OCI-LY7 (cell line): Measurements from ENCODE around the gene MOB1B. TPM values are rescaled to one million over a fixed set of nuclear protein-coding genes. Genes with fewer than 3 reads are reported as not detected.

ENCODE experiments used
- BruUV-seq: library from RNA; stranded (reverse); fragments of 400-500 nt; replicated peaks from 2 replicates; lab custom pipeline; 2021; lab: Mats Ljungman, UMichigan
- CTCF ChIA-PET: fragments of 300-600 bp; sonication (Branson Sonifier 250); formaldehyde crosslinking; loops from one replicate; lab custom pipeline; 2022; ENCODE audit warnings: antibody characterized with exemption; ENCODE audit not compliant: unreplicated experiment; lab: Charles Lee
- POLR2A ChIA-PET: fragments of 300-600 bp; sonication (Branson Sonifier 250); formaldehyde crosslinking; loops from one replicate; lab custom pipeline; 2022; ENCODE audit warnings: antibody characterized with exemption; lab: Charles Lee
- DNase-seq: peaks from one replicate; pipeline ENCODE4 v3.0.0-alpha.2; 2015; ENCODE audit warnings: low spot score
- H2AFZ ChIP-seq: fragments of 200-600 bp; sonication (generic), shearing (Covaris generic); 2 replicates; pipeline ENCODE4 v1.6.1; 2014; ENCODE audit warnings: mild to moderate bottlenecking, antibody characterized with exemption, low read length, moderate library complexity
- H3K27ac ChIP-seq: fragments of 200-600 bp; sonication (generic); 2 replicates; pipeline ENCODE4 v1.5.1; 2014; ENCODE audit warnings: mixed run types, low read depth, mild to moderate bottlenecking, moderate library complexity, low read length, inconsistent platforms; ENCODE audit not compliant: poor library complexity, severe bottlenecking
- H3K36me3 ChIP-seq: fragments of 200-600 bp; sonication (generic); 2 replicates; pipeline ENCODE4 v1.6.1; 2014; ENCODE audit warnings: mild to moderate bottlenecking, antibody characterized with exemption, low read length, moderate library complexity, mixed read lengths; ENCODE audit not compliant: insufficient read depth
- H3K4me1 ChIP-seq: fragments of 200-600 bp; sonication (generic); 2 replicates; pipeline ENCODE4 v1.5.1; 2014; ENCODE audit warnings: mild to moderate bottlenecking, low read length; ENCODE audit not compliant: insufficient read depth, poor library complexity, severe bottlenecking
- H3K4me2 ChIP-seq: fragments of 200-600 bp; sonication (generic); 2 replicates; pipeline ENCODE4 v1.6.1; 2014; ENCODE audit warnings: mild to moderate bottlenecking, low read length
- H3K4me3 ChIP-seq: fragments of 200-600 bp; sonication (generic); 2 replicates; pipeline ENCODE4 v1.5.1; 2014; ENCODE audit warnings: mild to moderate bottlenecking, low read depth, low read length; ENCODE audit not compliant: poor library complexity, severe bottlenecking
- H3K79me2 ChIP-seq: fragments of 200-600 bp; sonication (generic); 2 replicates; pipeline ENCODE4 v1.6.1; 2016; ENCODE audit warnings: low read depth, mild to moderate bottlenecking, low read length, moderate library complexity, mixed read lengths; ENCODE audit not compliant: insufficient read depth
- H3K9me2 ChIP-seq: fragments of 200-600 bp; sonication (generic); 2 replicates; pipeline ENCODE4 v1.6.1; 2016; ENCODE audit warnings: mild to moderate bottlenecking, low read length, mixed read lengths; ENCODE audit not compliant: insufficient read depth
- H3K9me3 ChIP-seq: fragments of 200-600 bp; sonication (generic); 2 replicates; pipeline ENCODE4 v1.6.1; 2014; ENCODE audit warnings: mild to moderate bottlenecking, mixed run types, low read length, mixed read lengths
- H4K20me1 ChIP-seq: fragments of 200-600 bp; sonication (generic); 2 replicates; pipeline ENCODE4 v1.6.1; 2014; ENCODE audit warnings: mild to moderate bottlenecking, antibody characterized with exemption, low read length, moderate library complexity, mixed read lengths; ENCODE audit not compliant: insufficient read depth
- EZH2phosphoT487 ChIP-seq: fragments of 200-600 bp; sonication (generic); IDR thresholded peaks from 2 replicates; pipeline ENCODE4 v1.6.1; 2018; ENCODE audit warnings: low read depth, borderline replicate concordance, mild to moderate bottlenecking, mixed run types, antibody characterized with exemption, low read length, moderate library complexity, mixed read lengths
- intact Hi-C: fragments of 100-400 bp; cut with micrococcal nuclease; formaldehyde crosslinking; loops from one replicate; pipeline ENCODE4 v1.10.0; 2022; ENCODE audit not compliant: unreplicated experiment
- total RNA-seq, 2 experiments: library from RNA; depleted of rRNA in 1 of 2; stranded (reverse); fragments of >200 nt in 1 of 2; shearing (Covaris generic) in 1 of 2; gene quantifications; 2 replicates each; pipeline ENCODE4 v1.2.3, GENCODE V29; 2014 to 2022
- TF ChIP-seq, protein P1 (sequence below): fragments of 200-600 bp; sonication (generic); conservative IDR thresholded peaks from 2 replicates; pipeline ENCODE4 v1.5.1; 2014; ENCODE audit warnings: mild to moderate bottlenecking, antibody characterized with exemption, low read length, moderate library complexity, mixed read lengths

MOB1B gene
- total RNA-seq, 2 experiments from 2014 or later: 4.7 to 22.4 TPM

DNA sequence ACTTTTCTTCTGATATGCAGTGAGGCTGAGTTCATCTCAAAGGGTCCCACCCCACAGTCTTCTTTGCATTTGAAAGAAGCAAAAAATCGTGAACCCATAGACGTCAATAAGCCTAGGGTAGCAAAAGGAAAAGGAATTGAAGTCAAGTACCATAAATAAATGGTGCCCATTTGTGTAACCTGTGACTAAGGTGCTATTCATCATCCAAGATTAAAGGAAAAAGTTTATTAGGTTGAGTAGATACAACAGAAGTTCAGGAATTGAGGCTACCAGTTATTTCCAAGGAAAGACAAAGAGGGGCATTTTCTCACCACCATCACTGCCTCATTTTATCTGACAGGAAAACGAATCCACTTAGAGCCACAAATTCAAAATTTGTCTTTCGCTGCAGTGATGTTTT, 43.7 kb upstream of the MOB1B start:
- CTCF ChIA-PET: interaction anchor here (0.5 to 0.9 kb wide), 2 partner anchors 16 to 298 kb away, joined by 3 read pairs; no protein-coding TSS in a partner anchor

DNA sequence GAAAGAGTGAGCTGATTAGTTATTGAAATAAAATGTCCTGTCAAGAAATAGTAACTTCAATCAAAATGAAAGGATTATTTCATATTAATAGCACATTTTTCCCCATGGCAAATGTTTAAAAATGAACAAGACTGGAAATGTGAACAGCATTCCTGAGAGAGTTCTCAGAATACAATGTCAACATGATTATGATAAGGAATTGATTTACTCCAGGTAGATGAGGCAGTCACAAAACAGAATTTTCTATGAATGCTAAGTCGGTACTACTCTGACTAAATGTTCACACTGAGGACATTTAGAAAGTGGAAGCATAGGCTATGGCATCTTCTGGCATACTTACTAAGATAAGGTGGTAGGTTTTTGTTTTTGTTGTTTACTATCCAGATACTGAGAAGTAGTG, 43.1 kb upstream of the MOB1B start:
- ChIA-PET CTCF (interaction anchor here (0.9 kb wide), 1 partner anchor 15 kb away, joined by 3 read pairs; no protein-coding TSS in a partner anchor), POLR2A (interaction anchor here (0.8 to 1.4 kb wide), 3 partner anchors 13 to 21 kb away, joined by 3 to 4 read pairs (median 4); no protein-coding TSS in a partner anchor)
- Histone ChIP-seq H3K4me2 (no peak overlapping the region), H3K9me2 (no peaks in the 10 kb centered on the region), H4K20me1 (no peaks in the 10 kb centered on the region), H3K9me3 (no peaks in the 10 kb centered on the region), H3K27ac (no peak overlapping the region), H3K79me2 (no peaks in the 10 kb centered on the region), H2AFZ (no peak overlapping the region), H3K4me1 (peaks cover 4% of the 10 kb centered on the region), H3K36me3 (no peaks in the 10 kb centered on the region), H3K4me3 (no peak overlapping the region)
- intact Hi-C loops: no loop called here
- TF ChIP-seq, protein P1, sequence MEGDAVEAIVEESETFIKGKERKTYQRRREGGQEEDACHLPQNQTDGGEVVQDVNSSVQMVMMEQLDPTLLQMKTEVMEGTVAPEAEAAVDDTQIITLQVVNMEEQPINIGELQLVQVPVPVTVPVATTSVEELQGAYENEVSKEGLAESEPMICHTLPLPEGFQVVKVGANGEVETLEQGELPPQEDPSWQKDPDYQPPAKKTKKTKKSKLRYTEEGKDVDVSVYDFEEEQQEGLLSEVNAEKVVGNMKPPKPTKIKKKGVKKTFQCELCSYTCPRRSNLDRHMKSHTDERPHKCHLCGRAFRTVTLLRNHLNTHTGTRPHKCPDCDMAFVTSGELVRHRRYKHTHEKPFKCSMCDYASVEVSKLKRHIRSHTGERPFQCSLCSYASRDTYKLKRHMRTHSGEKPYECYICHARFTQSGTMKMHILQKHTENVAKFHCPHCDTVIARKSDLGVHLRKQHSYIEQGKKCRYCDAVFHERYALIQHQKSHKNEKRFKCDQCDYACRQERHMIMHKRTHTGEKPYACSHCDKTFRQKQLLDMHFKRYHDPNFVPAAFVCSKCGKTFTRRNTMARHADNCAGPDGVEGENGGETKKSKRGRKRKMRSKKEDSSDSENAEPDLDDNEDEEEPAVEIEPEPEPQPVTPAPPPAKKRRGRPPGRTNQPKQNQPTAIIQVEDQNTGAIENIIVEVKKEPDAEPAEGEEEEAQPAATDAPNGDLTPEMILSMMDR: no peak
- no peak for TF ChIP-seq EZH2phosphoT487
- BruUV-seq: no TSS peak
- no peak for DNase-seq

More for the DNA sequence above, 43.7 kb upstream of the MOB1B start:
- Histone ChIP-seq H3K9me2 (no peaks in the 10 kb centered on the region), H3K79me2 (no peaks in the 10 kb centered on the region), H3K4me1 (peaks cover 7% of the 10 kb centered on the region), H2AFZ (no peak overlapping the region), H3K4me3 (no peak overlapping the region), H3K36me3 (no peaks in the 10 kb centered on the region), H3K27ac (no peak overlapping the region), H3K4me2 (no peak overlapping the region), H4K20me1 (no peaks in the 10 kb centered on the region), H3K9me3 (no peaks in the 10 kb centered on the region)
- intact Hi-C loops: no loop called here
- DNase-seq: no peak
- POLR2A ChIA-PET: interaction anchor here (1.4 kb wide), 1 partner anchor 15 kb away, joined by 4 read pairs; no protein-coding TSS in a partner anchor
- BruUV-seq: no TSS peak
- TF ChIP-seq, protein P1: no peak
- no peak for TF ChIP-seq EZH2phosphoT487

DNA sequence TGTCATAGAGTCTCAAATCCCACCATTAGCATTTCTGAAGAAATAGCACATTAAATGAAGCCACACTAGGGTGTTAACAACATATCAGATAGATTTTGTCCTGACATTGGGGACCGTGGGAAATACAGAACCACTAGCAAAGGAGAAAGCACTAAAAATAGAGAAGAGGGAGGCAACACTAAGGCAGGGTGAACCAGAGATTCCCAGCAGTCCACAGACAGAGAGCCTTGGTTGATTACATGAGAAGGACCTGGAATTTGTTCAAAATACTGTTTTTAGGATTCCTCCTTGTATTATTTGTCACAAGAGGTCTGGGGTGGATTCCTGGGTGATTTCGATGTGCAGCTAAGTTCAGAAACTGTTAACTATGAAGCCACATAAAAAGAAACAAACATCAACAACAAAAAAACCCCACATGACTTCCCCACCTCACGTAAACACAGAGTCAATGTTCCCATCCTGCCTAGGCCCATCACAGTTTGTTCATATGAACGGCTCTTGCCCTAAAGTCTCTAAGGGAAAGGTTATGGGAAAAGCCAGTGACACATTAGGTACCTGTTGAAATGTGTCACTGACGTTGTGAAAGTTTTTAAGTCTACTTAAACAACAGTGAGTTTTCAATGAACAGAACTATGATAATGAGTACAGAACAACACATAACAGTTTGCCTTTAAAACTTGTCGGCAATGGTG, 38.9 kb upstream of the MOB1B start:
- BruUV-seq: no TSS peak

More for the DNA sequence above, 38.9 kb upstream of the MOB1B start:
- Histone ChIP-seq H3K4me2 (no peak overlapping the region), H3K4me3 (no peak overlapping the region), H3K36me3 (no peaks in the 10 kb centered on the region), H3K9me2 (no peaks in the 10 kb centered on the region), H4K20me1 (no peaks in the 10 kb centered on the region), H3K27ac (no peak overlapping the region), H3K9me3 (no peaks in the 10 kb centered on the region), H2AFZ (no peak overlapping the region), H3K79me2 (no peaks in the 10 kb centered on the region), H3K4me1 (no peaks in the 10 kb centered on the region)
- intact Hi-C loops: no loop called here
- TF ChIP-seq EZH2phosphoT487: no peak
- TF ChIP-seq, protein P1: no peak
- no peak for DNase-seq
- ChIA-PET CTCF (no interaction called here), POLR2A (interaction anchor here (0.6 to 1.3 kb wide), 4 partner anchors 11 to 109 kb away, joined by 3 read pairs; no protein-coding TSS in a partner anchor)
